Measurements from ENCODE around the gene C2CD3.
A peak's percentile ranks its signal among the peaks of the same experiment; 100 is the strongest.

Gene C2CD3

GRCh38 chr11:74057249-74058151 lies 113.3 kb downstream of the C2CD3 start:
- ATAC-seq (replicated peaks), result no peak
- H3K27me3 Mint-ChIP-seq, result no peaks in the 10 kb centered on the region
- DNase-seq, result no peak
- no peak overlapping the region for H3K27ac Mint-ChIP-seq
- H3K36me3 Mint-ChIP-seq (ENCODE audit: insufficient read depth), result peaks cover 18% of the 10 kb centered on the region
- H3K4me3 Mint-ChIP-seq, result no peak overlapping the region
- peaks cover 3 to 14% of the 10 kb centered on the region in 2 donors for H3K4me1 Mint-ChIP-seq (ENCODE audit: low read depth in 2 of 2)
- H3K9me3 Mint-ChIP-seq, result no peaks in the 10 kb centered on the region

GRCh38 chr11:74055938-74056337 lies 114.9 kb downstream of the C2CD3 start:
- Mint-ChIP-seq H3K36me3 (ENCODE audit: insufficient read depth) (peaks cover 18% of the 10 kb centered on the region), H3K4me1 (ENCODE audit: low read depth in 2 of 2) (peaks cover 0 to 5% of the 10 kb centered on the region in 2 donors), H3K4me3 (no peak overlapping the region), H3K9me3 (no peaks in the 10 kb centered on the region), H3K27ac (no peak overlapping the region), H3K27me3 (no peaks in the 10 kb centered on the region)
- ATAC-seq (replicated peaks) (no peak), DNase-seq (no peak)

- Mint-ChIP-seq H3K4me1 (ENCODE audit: low read depth in 2 of 2) (no peaks in the 10 kb centered on the region), H3K36me3 (ENCODE audit: insufficient read depth) (peaks cover 20% of the 10 kb centered on the region), H3K27me3 (no peaks in the 10 kb centered on the region), H3K9me3 (no peaks in the 10 kb centered on the region), H3K27ac (no peak overlapping the region), H3K4me3 (no peak overlapping the region)
- DNase-seq, result no peak
- no peak for ATAC-seq (replicated peaks)
Measured at GRCh38 chr11:74050465-74050864, 120.3 kb downstream of the C2CD3 start.

GRCh38 chr11:74048993-74049392 lies 121.8 kb downstream of the C2CD3 start:
- H3K4me1 Mint-ChIP-seq (ENCODE audit: low read depth in 2 of 2), result no peaks in the 10 kb centered on the region
- H3K27me3 Mint-ChIP-seq, result no peaks in the 10 kb centered on the region
- peaks cover 19% of the 10 kb centered on the region for H3K36me3 Mint-ChIP-seq (ENCODE audit: insufficient read depth)
- ATAC-seq (replicated peaks) (no peak), DNase-seq (no peak)
- peak overlapping the region in 1 of 2 donors; percentile 62 for H3K27ac Mint-ChIP-seq
- H3K4me3 Mint-ChIP-seq, result no peak overlapping the region
- H3K9me3 Mint-ChIP-seq, result no peaks in the 10 kb centered on the region

GRCh38 chr11:74044538-74044937 lies 126.3 kb downstream of the C2CD3 start:
- ATAC-seq (replicated peaks) (no peak), DNase-seq (no peak)
- H3K27me3 Mint-ChIP-seq, result no peaks in the 10 kb centered on the region
- no peak overlapping the region for H3K4me3 Mint-ChIP-seq
- no peak overlapping the region for H3K27ac Mint-ChIP-seq
- H3K36me3 Mint-ChIP-seq (ENCODE audit: insufficient read depth), result peaks cover 28% of the 10 kb centered on the region
- H3K4me1 Mint-ChIP-seq (ENCODE audit: low read depth in 2 of 2), result no peaks in the 10 kb centered on the region
- H3K9me3 Mint-ChIP-seq, result no peaks in the 10 kb centered on the region

- Mint-ChIP-seq H3K27me3 (no peaks in the 10 kb centered on the region), H3K9me3 (no peaks in the 10 kb centered on the region), H3K27ac (no peak overlapping the region), H3K4me3 (no peak overlapping the region), H3K4me1 (ENCODE audit: low read depth in 2 of 2) (no peaks in the 10 kb centered on the region), H3K36me3 (ENCODE audit: insufficient read depth) (peaks cover 28% of the 10 kb centered on the region)
- no peak for DNase-seq
- ATAC-seq (replicated peaks), result no peak
Measured at GRCh38 chr11:74043450-74043849, 127.4 kb downstream of the C2CD3 start.

GRCh38 chr11:74037309-74037708 lies 133.5 kb downstream of the C2CD3 start:
- ATAC-seq (replicated peaks) (no peak), DNase-seq (no peak)
- Mint-ChIP-seq H3K27ac (no peak overlapping the region), H3K4me3 (no peak overlapping the region), H3K4me1 (ENCODE audit: low read depth in 2 of 2) (no peaks in the 10 kb centered on the region), H3K9me3 (no peaks in the 10 kb centered on the region), H3K36me3 (ENCODE audit: insufficient read depth) (peaks cover 21% of the 10 kb centered on the region), H3K27me3 (no peaks in the 10 kb centered on the region)

GRCh38 chr11:74035264-74035663 lies 135.5 kb downstream of the C2CD3 start:
- ATAC-seq (replicated peaks) (no peak), DNase-seq (no peak)
- Mint-ChIP-seq H3K4me3 (no peak overlapping the region), H3K4me1 (ENCODE audit: low read depth in 2 of 2) (peaks cover 14% of the 10 kb centered on the region in 2 donors), H3K27ac (peak overlapping the region in 1 of 2 donors; percentile 45), H3K36me3 (ENCODE audit: insufficient read depth) (peaks cover 7% of the 10 kb centered on the region), H3K27me3 (no peaks in the 10 kb centered on the region), H3K9me3 (no peaks in the 10 kb centered on the region)

GRCh38 chr11:74033046-74033445 lies 137.8 kb downstream of the C2CD3 start:
- no peak for DNase-seq
- H3K4me3 Mint-ChIP-seq, result no peak overlapping the region
- peaks cover 6% of the 10 kb centered on the region for H3K36me3 Mint-ChIP-seq (ENCODE audit: insufficient read depth)
- peaks cover 16 to 23% of the 10 kb centered on the region in 2 donors for H3K4me1 Mint-ChIP-seq (ENCODE audit: low read depth in 2 of 2)
- no peak overlapping the region for H3K27ac Mint-ChIP-seq
- no peaks in the 10 kb centered on the region for H3K27me3 Mint-ChIP-seq
- H3K9me3 Mint-ChIP-seq, result no peaks in the 10 kb centered on the region
- peak; percentile 63 for ATAC-seq (replicated peaks)

GRCh38 chr11:74030723-74031676 lies 139.8 kb downstream of the C2CD3 start:
- Mint-ChIP-seq H3K36me3 (ENCODE audit: insufficient read depth) (peaks cover 8% of the 10 kb centered on the region), H3K4me1 (ENCODE audit: low read depth in 2 of 2) (peaks cover 18 to 25% of the 10 kb centered on the region in 2 donors), H3K27ac (peak overlapping the region; percentile 83 to 94), H3K9me3 (no peaks in the 10 kb centered on the region), H3K4me3 (peak overlapping the region; percentile 65 to 68), H3K27me3 (no peaks in the 10 kb centered on the region)
- no peak for DNase-seq
- peak; percentile 79 for ATAC-seq (replicated peaks)

- DNase-seq (no peak), ATAC-seq (replicated peaks) (peak; percentile 52)
- H3K4me1 Mint-ChIP-seq (ENCODE audit: low read depth in 2 of 2), result peaks cover 20 to 26% of the 10 kb centered on the region in 2 donors
- peak overlapping the region; percentile 38 to 73 for H3K27ac Mint-ChIP-seq
- H3K9me3 Mint-ChIP-seq, result no peaks in the 10 kb centered on the region
- peak overlapping the region in 1 of 2 donors; percentile 40 for H3K4me3 Mint-ChIP-seq
- H3K36me3 Mint-ChIP-seq (ENCODE audit: insufficient read depth), result peaks cover 4% of the 10 kb centered on the region
- no peaks in the 10 kb centered on the region for H3K27me3 Mint-ChIP-seq
Measured at GRCh38 chr11:74025467-74026166, 145.2 kb downstream of the C2CD3 start.

- ATAC-seq (replicated peaks) (no peak), DNase-seq (no peak)
- Mint-ChIP-seq H3K27me3 (no peaks in the 10 kb centered on the region), H3K27ac (peak overlapping the region; percentile 73), H3K9me3 (no peaks in the 10 kb centered on the region), H3K36me3 (ENCODE audit: insufficient read depth) (peaks cover 4% of the 10 kb centered on the region), H3K4me3 (no peak overlapping the region), H3K4me1 (ENCODE audit: low read depth in 2 of 2) (peaks cover 15 to 18% of the 10 kb centered on the region in 2 donors)
Measured at GRCh38 chr11:74024261-74025029, 146.4 kb downstream of the C2CD3 start.

Measured in effector memory CD8-positive, alpha-beta T cell (primary cell).